ENCODE measurements around the gene RXRG. TPM values are rescaled to one million over a fixed set of nuclear protein-coding genes. Genes with fewer than 3 reads are reported as not detected.

Gene RXRG
- total RNA-seq, 1 experiment from 2014 or later = not detected

GRCh38 chr1:165367375-165367993, 77.4 kb downstream of the RXRG start:
- Histone ChIP-seq H3K9me3 (ENCODE audit: low read depth, low read length, poor library complexity, severe bottlenecking) (no peaks in the 10 kb centered on the region), H3K27me3 (replicated peaks; ENCODE audit: insufficient read depth, low read depth, low read length, poor library complexity) (no peaks in the 10 kb centered on the region), H3K4me1 (ENCODE audit: insufficient read depth, low read length, poor library complexity, severe bottlenecking) (no peaks in the 10 kb centered on the region), H3K27ac (ENCODE audit: low read depth, low read length, poor library complexity, severe bottlenecking) (no peak overlapping the region), H3K36me3 (ENCODE audit: insufficient read depth, low read length, poor library complexity, severe bottlenecking) (no peaks in the 10 kb centered on the region), H3K4me3 (ENCODE audit: low read depth, low read length, poor library complexity, severe bottlenecking) (no peak overlapping the region)
- CTCF ChIA-PET = interaction anchor here (0.6 to 2.8 kb wide), 8 partner anchors 12 to 238 kb away, joined by 3 to 23 read pairs (median 5); no protein-coding TSS in a partner anchor
- BruUV-seq (replicated peaks) = no TSS peak
- POLR2A ChIA-PET (ENCODE audit: low non-redundant PET) = no interaction called here
- intact Hi-C loops (cut with micrococcal nuclease; ENCODE audit: unreplicated experiment) = loop anchor here (5.0 kb wide), 1 partner anchor 240 kb away; no protein-coding TSS in a partner anchor
- peak; percentile 76 for DNase-seq (ENCODE audit: low spot score)
- TF ChIP-seq, protein P1, sequence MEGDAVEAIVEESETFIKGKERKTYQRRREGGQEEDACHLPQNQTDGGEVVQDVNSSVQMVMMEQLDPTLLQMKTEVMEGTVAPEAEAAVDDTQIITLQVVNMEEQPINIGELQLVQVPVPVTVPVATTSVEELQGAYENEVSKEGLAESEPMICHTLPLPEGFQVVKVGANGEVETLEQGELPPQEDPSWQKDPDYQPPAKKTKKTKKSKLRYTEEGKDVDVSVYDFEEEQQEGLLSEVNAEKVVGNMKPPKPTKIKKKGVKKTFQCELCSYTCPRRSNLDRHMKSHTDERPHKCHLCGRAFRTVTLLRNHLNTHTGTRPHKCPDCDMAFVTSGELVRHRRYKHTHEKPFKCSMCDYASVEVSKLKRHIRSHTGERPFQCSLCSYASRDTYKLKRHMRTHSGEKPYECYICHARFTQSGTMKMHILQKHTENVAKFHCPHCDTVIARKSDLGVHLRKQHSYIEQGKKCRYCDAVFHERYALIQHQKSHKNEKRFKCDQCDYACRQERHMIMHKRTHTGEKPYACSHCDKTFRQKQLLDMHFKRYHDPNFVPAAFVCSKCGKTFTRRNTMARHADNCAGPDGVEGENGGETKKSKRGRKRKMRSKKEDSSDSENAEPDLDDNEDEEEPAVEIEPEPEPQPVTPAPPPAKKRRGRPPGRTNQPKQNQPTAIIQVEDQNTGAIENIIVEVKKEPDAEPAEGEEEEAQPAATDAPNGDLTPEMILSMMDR (conservative IDR thresholded peaks at IDR 0.05; ENCODE audit: low read depth, low read length) = peak; percentile 96
- TF ChIP-seq EZH2 (IDR thresholded peaks at IDR 0.05; ENCODE audit: borderline replicate concordance, low read depth, low read length, poor library complexity, severe bottlenecking) = no peak

DNA sequence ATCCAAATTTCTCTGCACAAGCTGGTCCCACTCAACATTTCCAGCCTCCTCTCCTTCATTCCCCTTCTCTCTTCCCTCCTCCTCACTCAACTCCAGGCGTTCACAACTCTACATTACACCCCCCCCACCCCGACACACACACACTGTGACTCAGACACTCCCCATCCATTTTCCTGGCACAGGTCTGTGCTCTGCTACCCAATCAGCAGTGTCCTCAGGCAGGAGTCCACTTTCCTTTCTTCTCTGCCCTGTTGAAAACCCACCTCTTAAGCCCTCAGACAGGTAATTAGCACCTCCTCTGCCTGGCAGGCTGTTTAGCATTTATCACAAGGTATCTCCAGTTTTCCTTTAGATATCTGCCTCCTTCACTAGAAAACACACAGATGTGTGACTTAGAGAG, 79.6 kb downstream of the RXRG start:
- BruUV-seq (replicated peaks) = no TSS peak
- intact Hi-C loops (cut with micrococcal nuclease; ENCODE audit: unreplicated experiment) = loop anchor here (5.0 kb wide), 1 partner anchor 238 kb away; no protein-coding TSS in a partner anchor
- DNase-seq (ENCODE audit: low spot score) = no peak
- no peak overlapping the region for H3K4me3 ChIP-seq (ENCODE audit: low read depth, low read length, poor library complexity, severe bottlenecking)
- POLR2A ChIA-PET (ENCODE audit: low non-redundant PET) = no interaction called here
- CTCF ChIA-PET = no interaction called here
- no peaks in the 10 kb centered on the region for H3K4me1 ChIP-seq (ENCODE audit: insufficient read depth, low read length, poor library complexity, severe bottlenecking)
- no peak for TF ChIP-seq EZH2 (IDR thresholded peaks at IDR 0.05; ENCODE audit: borderline replicate concordance, low read depth, low read length, poor library complexity, severe bottlenecking)
- no peaks in the 10 kb centered on the region for H3K9me3 ChIP-seq (ENCODE audit: low read depth, low read length, poor library complexity, severe bottlenecking)
- H3K27me3 ChIP-seq (replicated peaks; ENCODE audit: insufficient read depth, low read depth, low read length, poor library complexity) = no peaks in the 10 kb centered on the region
- H3K27ac ChIP-seq (ENCODE audit: low read depth, low read length, poor library complexity, severe bottlenecking) = no peak overlapping the region
- no peaks in the 10 kb centered on the region for H3K36me3 ChIP-seq (ENCODE audit: insufficient read depth, low read length, poor library complexity, severe bottlenecking)

DNA sequence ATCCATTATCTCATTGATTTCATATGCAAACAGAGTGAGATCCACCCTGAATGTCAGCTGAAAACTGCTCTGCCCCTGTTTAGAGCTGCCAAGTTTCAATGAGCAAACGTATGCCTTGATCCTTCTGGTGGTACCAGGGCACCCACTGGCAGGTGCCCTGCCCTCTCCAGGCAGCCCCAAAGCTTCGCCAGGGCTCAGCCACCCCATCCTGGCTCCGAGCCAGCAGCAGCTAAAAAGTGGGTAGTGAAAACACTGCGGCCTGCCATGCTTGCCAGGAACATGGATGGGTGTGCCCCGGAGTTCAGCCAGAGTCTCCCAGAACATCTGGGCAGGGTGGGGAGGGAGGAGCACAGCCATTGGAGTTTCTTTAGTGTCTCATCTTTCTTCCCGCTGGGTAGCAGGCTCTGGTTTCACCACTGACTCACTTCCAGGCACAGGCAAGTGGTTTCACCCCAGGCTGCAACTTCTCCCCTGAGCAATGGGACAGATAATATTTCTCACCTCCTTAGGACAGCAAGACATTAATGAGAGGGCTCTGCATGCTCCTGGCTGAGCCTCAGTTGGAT, 80.3 kb downstream of the RXRG start:
- Histone ChIP-seq H3K27me3 (replicated peaks; ENCODE audit: insufficient read depth, low read depth, low read length, poor library complexity) (no peaks in the 10 kb centered on the region), H3K36me3 (ENCODE audit: insufficient read depth, low read length, poor library complexity, severe bottlenecking) (no peaks in the 10 kb centered on the region), H3K9me3 (ENCODE audit: low read depth, low read length, poor library complexity, severe bottlenecking) (no peaks in the 10 kb centered on the region), H3K4me1 (ENCODE audit: insufficient read depth, low read length, poor library complexity, severe bottlenecking) (no peaks in the 10 kb centered on the region), H3K27ac (ENCODE audit: low read depth, low read length, poor library complexity, severe bottlenecking) (no peak overlapping the region), H3K4me3 (ENCODE audit: low read depth, low read length, poor library complexity, severe bottlenecking) (no peak overlapping the region)
- intact Hi-C loops (cut with micrococcal nuclease; ENCODE audit: unreplicated experiment) = loop anchor here (5.0 kb wide), 1 partner anchor 237 kb away; no protein-coding TSS in a partner anchor
- ChIA-PET POLR2A (ENCODE audit: low non-redundant PET) (no interaction called here), CTCF (interaction anchor here (0.9 kb wide), 1 partner anchor 107 kb away, joined by 3 read pairs; no protein-coding TSS in a partner anchor)
- no TSS peak for BruUV-seq (replicated peaks)
- TF ChIP-seq, protein P1 (conservative IDR thresholded peaks at IDR 0.05; ENCODE audit: low read depth, low read length) = no peak
- TF ChIP-seq EZH2 (IDR thresholded peaks at IDR 0.05; ENCODE audit: borderline replicate concordance, low read depth, low read length, poor library complexity, severe bottlenecking) = no peak
- no peak for DNase-seq (ENCODE audit: low spot score)

Measured in A673 (cell line).